Stromal cell of bone marrow (primary cell): Measurements from ENCODE around the gene RBP3.

Source experiments
- DNase-seq: peaks from one replicate; pipeline ENCODE4 v3.0.0-alpha.2; 2012; ENCODE audit warnings: low read depth

RBP3 gene

GRCh38 chr10:47401874-47402640, 53.9 kb downstream of the RBP3 start:
- DNase-seq, result no peak

- peak; percentile 85 for DNase-seq
Measured at GRCh38 chr10:47402641-47403301, 54.6 kb downstream of the RBP3 start.

GRCh38 chr10:47403446-47404318, 55.5 kb downstream of the RBP3 start:
- DNase-seq, result no peak

GRCh38 chr10:47404446-47404845, 56.3 kb downstream of the RBP3 start:
- no peak for DNase-seq

GRCh38 chr10:47404937-47405336, 56.8 kb downstream of the RBP3 start:
- no peak for DNase-seq

GRCh38 chr10:47405857-47406547, 57.8 kb downstream of the RBP3 start:
- no peak for DNase-seq

- DNase-seq, result no peak
Measured at GRCh38 chr10:47406548-47406869, 58.3 kb downstream of the RBP3 start.

GRCh38 chr10:47406870-47407691, 58.9 kb downstream of the RBP3 start:
- DNase-seq, result no peak
